Tibial nerve (tissue), 4 donors: ENCODE measurements around the gene SYTL3. TPM values are rescaled to one million over a fixed set of nuclear protein-coding genes. Genes with fewer than 3 reads are reported as not detected.
A peak's percentile ranks its signal among the peaks of the same experiment; 100 is the strongest.

Experiments used
- DNase-seq, 2 donors: peaks; one replicate each; pipeline ENCODE4 v3.0.0-alpha.2; 2019; ENCODE audit warnings: low spot score in 2 of 2
- H3K27ac ChIP-seq, 4 donors: fragments of 200-600 bp; sonication (generic) in 3 of 4; one replicate each; pipeline ENCODE4 v1.5.1; 2017 to 2019; ENCODE audit warnings: mild to moderate bottlenecking in 1 of 4
- H3K27me3 ChIP-seq, 2 donors: fragments of 200-600 bp; sonication (generic) in 1 of 2; one replicate each; pipeline versions ENCODE4 v1.5.1 to v1.6.0; 2017 to 2019
- H3K36me3 ChIP-seq, 3 donors: fragments of 200-600 bp; sonication (generic); one replicate each; pipeline ENCODE4 v1.5.1; 2018 to 2019
- H3K4me1 ChIP-seq, 4 donors: fragments of 200-600 bp; sonication (generic) in 3 of 4; one replicate each; pipeline ENCODE4 v1.5.1; 2017 to 2019
- H3K4me3 ChIP-seq, 4 donors: fragments of 200-600 bp; sonication (generic) in 3 of 4; one replicate each; pipeline ENCODE4 v1.5.1; 2017 to 2019; ENCODE audit warnings: mild to moderate bottlenecking in 1 of 4, moderate library complexity in 1 of 4
- H3K9me3 ChIP-seq, 4 donors: fragments of 200-600 bp; sonication (generic) in 3 of 4; one replicate each; pipeline ENCODE4 v1.5.1; 2017 to 2019
- CTCF ChIP-seq, 5 experiments: fragments of 200-600 bp in 3 of 5; fragments of 450-650 bp in 2 of 5; sonication (generic) in 3 of 5; IDR thresholded peaks; one replicate each; pipeline ENCODE4 v1.5.1; 2016 to 2019; ENCODE audit warnings: antibody characterized with exemption in 5 of 5, mild to moderate bottlenecking in 3 of 5, moderate library complexity in 2 of 5
- EP300 ChIP-seq, 2 donors: sonication (generic); formaldehyde crosslinking; IDR thresholded peaks; one replicate each; pipeline ENCODE4 v1.6.1; 2017; ENCODE audit warnings: antibody characterized with exemption in 2 of 2, mild to moderate bottlenecking in 1 of 2
- POLR2A ChIP-seq, 2 donors: fragments of 450-650 bp; IDR thresholded peaks; one replicate each; pipeline ENCODE4 v1.6.1; 2017; ENCODE audit warnings: antibody characterized with exemption in 2 of 2, mild to moderate bottlenecking in 2 of 2, moderate library complexity in 2 of 2
- WGBS, 2 donors: methylation state at CpG; one replicate each; pipeline ENCODE4 v1.1.5; 2018; 5-methylcytosine and 5-hydroxymethylcytosine counted together
- total RNA-seq, 4 donors: library from RNA; depleted of rRNA; stranded (reverse); fragments of >200 nt; gene quantifications; one replicate each; pipeline ENCODE4 v1.1.0, GENCODE V29; 2016

The SYTL3 gene
- total RNA-seq, 4 donors from 2014 or later = 1.3 to 6.7 (median 3.6) TPM

GRCh38 chr6:158643836-158644230, 6.0 kb upstream of the SYTL3 start:
- peaks cover 0 to 18% (median 8%) of the 10 kb centered on the region in 3 donors for H3K36me3 ChIP-seq
- TF ChIP-seq EP300 (IDR thresholded peaks at IDR 0.05) (no peak), POLR2A (IDR thresholded peaks at IDR 0.05) (no peak), CTCF (IDR thresholded peaks at IDR 0.05) (no peak)
- no peak for DNase-seq
- no peaks in the 10 kb centered on the region for H3K27me3 ChIP-seq
- H3K4me3 ChIP-seq = peak overlapping the region; percentile 77 to 89 (median 86)
- WGBS, 2 donors = 1% methylated on average over 13 to 15 of the region's 21 CpGs
- H3K4me1 ChIP-seq = peaks cover 0 to 34% (median 20%) of the 10 kb centered on the region in 4 donors
- H3K9me3 ChIP-seq = no peaks in the 10 kb centered on the region
- H3K27ac ChIP-seq = peak overlapping the region; percentile 79 to 97 (median 94)

- TF ChIP-seq CTCF (IDR thresholded peaks at IDR 0.05) (peak in 1 of 5 experiments; percentile 39), POLR2A (IDR thresholded peaks at IDR 0.05) (peak; percentile 90 to 95), EP300 (IDR thresholded peaks at IDR 0.05) (peak; percentile 76 to 98)
- Histone ChIP-seq H3K4me3 (peak within 1 kb of the TSS; percentile 77 to 89 (median 86)), H3K36me3 (peaks cover 0 to 12% (median 5%) of the 10 kb centered on the region in 3 donors), H3K4me1 (peaks cover 0 to 34% (median 22%) of the 10 kb centered on the region in 4 donors), H3K27me3 (no peaks in the 10 kb centered on the region), H3K27ac (peak within 1 kb of the TSS; percentile 79 to 97 (median 94)), H3K9me3 (no peaks in the 10 kb centered on the region)
- 1% methylated on average over 25 to 66 of the region's 81 CpGs for WGBS, 2 donors
- DNase-seq = peak; percentile 84
Measured at GRCh38 chr6:158644231-158645063, 5.4 kb upstream of the SYTL3 start, which contains the start of gene DYNLT1. Gene DYNLT1 (minus strand): TSS chr6:158644743. CDS start chr6:158644708, 35 bp downstream.

DNA sequence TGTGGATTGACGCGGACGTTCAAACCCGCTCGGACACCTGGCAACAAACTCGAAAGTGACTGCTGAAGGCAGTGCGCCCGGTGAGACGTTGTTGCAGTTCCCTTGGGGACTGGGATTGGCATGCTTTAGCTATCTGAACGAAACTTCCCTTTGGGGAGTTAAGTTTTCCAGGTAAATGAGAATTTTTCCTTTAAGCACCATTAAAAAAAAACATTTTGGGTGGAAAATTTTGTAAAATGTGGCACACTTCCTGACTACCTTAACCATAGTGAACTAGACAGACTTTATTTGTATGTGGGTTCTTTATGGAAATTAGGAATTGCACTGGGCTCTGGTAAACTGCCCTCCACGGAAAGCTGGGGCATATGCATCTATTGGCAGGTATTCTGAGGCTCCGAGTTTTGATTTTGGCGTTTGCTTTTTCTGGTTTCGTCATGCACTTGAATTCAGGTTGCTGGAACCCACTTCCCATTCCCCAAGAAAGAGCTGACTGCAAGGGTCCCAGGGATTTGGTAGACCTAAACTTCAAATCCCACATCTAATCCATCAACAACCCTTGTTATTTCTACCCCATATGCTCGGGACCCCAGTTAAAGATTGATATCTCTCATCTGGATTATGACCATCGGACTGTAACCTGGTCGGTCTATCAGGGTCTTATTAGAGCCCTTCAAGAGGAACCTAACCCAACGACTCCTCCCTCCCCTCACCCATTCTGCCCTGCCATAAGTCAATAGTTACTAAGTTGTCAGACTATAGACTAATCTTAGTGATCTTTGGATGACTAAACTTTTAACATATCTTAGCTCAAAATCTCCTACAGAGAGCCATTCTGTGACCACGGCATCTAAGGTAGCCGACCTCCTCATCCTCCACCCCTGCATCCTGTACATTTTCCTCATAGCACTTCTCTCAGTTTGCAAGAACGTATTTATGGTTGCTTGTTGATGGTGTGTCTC, 4.5 kb upstream of the SYTL3 start:
- peak overlapping the region; percentile 77 to 89 (median 86) for H3K4me3 ChIP-seq
- peaks cover 0 to 33% (median 22%) of the 10 kb centered on the region in 4 donors for H3K4me1 ChIP-seq
- 34 to 36% methylated on average over 21 of the region's 21 CpGs for WGBS, 2 donors
- no peak for DNase-seq
- peak overlapping the region; percentile 79 to 97 (median 94) for H3K27ac ChIP-seq
- TF ChIP-seq EP300 (IDR thresholded peaks at IDR 0.05) = no peak
- no peak for TF ChIP-seq CTCF (IDR thresholded peaks at IDR 0.05)
- no peak for TF ChIP-seq POLR2A (IDR thresholded peaks at IDR 0.05)
- no peaks in the 10 kb centered on the region for H3K9me3 ChIP-seq
- peaks cover 0 to 3% (median 0%) of the 10 kb centered on the region in 3 donors for H3K36me3 ChIP-seq
- H3K27me3 ChIP-seq = no peaks in the 10 kb centered on the region

DNA sequence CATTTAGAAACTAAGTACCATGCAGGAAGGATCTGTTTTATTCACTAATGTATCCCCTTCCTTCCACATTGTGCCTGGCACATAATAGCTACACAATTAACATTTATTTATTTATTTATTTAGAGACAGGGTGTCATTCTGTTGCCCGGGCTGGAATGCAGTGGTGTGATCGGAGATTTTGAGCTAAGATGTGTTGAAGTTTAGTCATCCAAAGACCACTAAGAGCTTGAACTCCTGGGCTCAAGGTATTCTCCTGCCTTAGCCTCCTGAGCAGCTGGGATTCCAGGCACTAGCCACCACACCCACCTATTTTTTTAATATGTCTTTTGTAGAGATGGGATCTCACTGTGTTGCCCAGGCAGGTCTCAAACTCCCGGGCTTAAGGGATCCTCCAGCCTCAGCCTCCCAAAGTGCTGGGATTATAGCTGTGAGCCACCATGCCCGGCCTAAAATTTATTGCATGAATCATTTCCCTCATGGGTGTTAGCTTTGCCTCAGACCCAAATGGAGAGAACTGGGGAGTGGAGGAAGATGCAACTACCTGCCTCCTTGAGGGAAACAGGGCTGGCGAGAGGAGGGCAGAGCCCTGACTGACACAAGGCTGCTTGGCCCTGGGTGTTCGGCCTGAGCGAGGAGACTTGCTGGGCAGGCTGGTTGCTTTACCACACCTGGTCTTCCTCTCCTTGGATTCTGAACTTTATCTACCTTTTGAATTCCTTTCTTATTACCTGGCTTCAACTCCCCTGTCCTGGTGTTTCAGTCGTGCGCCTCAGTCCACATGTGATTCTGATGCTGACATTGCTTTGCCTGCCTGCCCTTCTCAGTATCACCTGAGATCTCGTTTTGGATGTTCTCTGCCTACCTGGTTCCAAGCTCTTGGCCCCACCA, 3.6 kb upstream of the SYTL3 start:
- H3K4me3 ChIP-seq = no peak overlapping the region
- H3K27me3 ChIP-seq = no peaks in the 10 kb centered on the region
- no peak for TF ChIP-seq POLR2A (IDR thresholded peaks at IDR 0.05)
- no peak for TF ChIP-seq CTCF (IDR thresholded peaks at IDR 0.05)
- no peak for TF ChIP-seq EP300 (IDR thresholded peaks at IDR 0.05)
- H3K4me1 ChIP-seq = peaks cover 0 to 27% (median 21%) of the 10 kb centered on the region in 4 donors
- 70 to 88% methylated on average over 10 of the region's 10 CpGs for WGBS, 2 donors
- no peak for DNase-seq
- no peaks in the 10 kb centered on the region for H3K9me3 ChIP-seq
- H3K27ac ChIP-seq = no peak overlapping the region
- no peaks in the 10 kb centered on the region for H3K36me3 ChIP-seq
